SW 1271 (cell line): Measurements from ENCODE around the gene CNKSR1.

Experiments used
- DNase-seq, 2 experiments: peaks; one replicate each; lab custom pipeline; 2025; lab: John Stamatoyannopoulos, UW

CNKSR1 gene

DNA sequence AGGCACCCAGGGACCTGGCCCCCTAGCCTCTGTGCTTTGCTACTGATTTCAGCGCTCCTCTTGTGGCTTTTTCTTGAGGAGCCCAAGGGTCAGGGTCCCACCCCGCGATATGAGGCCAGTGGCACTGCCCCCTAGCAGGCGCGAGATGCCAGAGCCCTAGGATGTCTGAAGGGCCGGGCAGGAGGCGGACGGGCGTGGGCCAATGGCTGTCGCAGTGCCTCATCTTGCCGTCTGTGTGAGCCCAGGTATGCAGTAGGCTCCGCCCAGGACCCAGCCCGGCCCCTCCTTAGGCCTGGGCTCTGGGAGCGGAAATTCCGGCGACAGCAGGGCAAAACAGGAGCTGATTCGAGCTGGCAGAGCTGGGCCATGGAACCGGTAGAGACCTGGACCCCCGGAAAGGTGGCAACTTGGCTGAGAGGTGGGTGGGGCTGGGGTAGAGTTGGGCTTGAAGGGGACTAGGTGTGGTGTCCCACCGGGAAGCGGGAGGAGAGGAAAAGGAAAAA lies at the start of gene CNKSR1:
TSS of gene CNKSR1 (plus strand) at position 310 of the 503 bp plus-strand sequence. CDS start at position 367, 57 bp downstream.
- no peak for DNase-seq

- DNase-seq, result no peak
These were observed 47.5 kb upstream of the CNKSR1 start for GRCh38 chr1:26129778-26130177.

DNA sequence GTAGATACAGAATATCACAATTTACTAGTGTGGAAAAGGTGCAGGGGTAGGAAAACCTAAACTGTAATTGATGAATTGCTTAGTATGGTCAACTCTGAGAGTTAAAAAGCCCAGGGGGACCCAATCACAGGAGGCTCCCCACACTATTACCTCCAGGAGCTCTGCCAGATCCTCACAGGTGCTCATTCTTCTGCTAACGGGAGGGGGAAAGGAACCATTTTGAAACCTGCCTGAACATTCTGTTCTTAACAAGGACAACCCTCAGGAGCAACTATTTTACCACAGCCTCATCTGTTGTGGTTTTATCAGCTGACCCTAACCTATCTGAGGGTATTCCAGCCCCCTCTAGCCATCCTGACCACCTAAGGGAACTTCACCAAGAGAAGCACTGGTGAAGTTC lies 46.6 kb upstream of the CNKSR1 start:
- no peak for DNase-seq

DNA sequence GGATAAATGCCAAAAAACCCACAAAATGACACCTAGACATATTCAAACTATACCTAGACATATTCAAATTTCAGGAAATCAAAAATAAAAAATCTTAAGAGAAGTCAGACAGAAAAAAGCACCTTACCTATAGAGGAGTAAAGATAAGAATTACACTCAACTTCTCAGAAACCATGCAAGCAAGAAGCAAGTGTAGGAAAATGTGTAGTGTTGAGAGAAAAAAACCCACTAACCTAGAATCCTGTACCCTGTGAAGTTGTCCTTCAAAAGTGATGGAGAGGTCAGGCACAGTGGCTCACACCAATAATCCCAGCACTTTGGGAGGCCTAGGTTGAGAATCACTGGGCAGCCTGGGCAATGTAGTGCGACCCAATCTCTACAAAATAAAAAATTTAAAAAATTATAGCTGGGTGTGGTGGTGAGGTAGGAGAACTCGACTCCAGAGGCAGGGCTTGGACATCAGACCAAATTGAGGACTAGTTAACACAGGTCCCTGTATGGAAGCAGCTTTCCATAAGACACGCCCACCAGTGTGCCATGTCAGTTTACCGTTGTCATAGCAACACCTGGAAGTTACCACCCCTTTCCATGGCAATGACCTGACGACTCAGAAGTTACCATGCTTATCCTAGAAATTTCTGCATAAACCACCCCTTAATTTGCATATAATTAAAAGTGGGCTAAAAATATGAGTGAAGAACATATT lies 45.0 kb upstream of the CNKSR1 start:
- DNase-seq, result peak in 1 of 2 experiments; percentile 3

GRCh38 chr1:26132834-26133167 lies 44.5 kb upstream of the CNKSR1 start:
- no peak for DNase-seq

- DNase-seq, result no peak
These were observed 42.8 kb upstream of the CNKSR1 start for GRCh38 chr1:26134466-26134865.

DNA sequence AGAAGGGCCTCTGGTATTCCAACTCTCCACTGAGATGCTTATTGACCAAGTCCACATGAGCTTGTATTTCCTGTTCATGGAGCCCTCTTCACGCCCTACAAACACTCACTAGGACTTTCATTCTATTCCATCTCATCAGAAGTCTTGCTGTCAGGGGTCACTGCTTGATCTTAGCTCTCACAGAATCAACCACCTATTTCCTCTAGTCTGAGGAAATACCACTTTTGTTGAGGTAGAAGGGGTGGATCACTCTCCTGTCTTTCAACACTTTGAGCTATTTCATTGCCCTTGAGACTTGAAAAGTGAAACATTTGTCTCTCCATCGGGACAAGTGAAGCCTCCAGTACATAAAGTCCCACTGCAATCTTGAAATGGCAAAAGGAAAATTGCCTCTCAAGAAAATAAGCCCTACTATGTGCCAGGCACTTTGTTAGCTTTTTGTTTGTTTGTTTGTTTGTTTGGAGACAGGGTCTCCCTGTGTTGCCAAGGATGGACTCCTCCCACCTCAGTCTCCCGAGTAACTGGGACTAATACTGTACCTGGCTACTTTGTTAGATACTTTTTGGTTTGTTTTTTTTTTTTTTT lies 38.2 kb upstream of the CNKSR1 start:
- DNase-seq, result no peak

DNA sequence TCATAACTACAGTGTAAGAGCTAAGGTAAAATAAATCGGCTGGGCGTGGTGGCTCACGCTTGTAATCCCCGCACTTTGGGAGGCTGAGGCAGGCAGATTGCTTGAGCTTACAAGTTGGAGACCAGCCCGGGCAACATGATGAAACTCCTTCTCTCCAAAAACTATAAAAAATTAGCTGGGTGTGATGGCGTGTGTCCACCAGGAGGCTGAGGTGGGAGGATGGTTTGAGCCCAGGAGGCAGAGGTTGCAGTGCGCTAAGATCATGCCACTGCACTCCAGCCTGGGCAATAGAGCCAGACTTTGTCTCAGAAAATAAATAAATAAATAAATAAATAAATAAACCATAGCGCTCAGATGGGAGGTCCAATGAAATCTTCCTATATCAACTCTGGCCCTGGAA lies 35.1 kb upstream of the CNKSR1 start:
- DNase-seq, result no peak

DNA sequence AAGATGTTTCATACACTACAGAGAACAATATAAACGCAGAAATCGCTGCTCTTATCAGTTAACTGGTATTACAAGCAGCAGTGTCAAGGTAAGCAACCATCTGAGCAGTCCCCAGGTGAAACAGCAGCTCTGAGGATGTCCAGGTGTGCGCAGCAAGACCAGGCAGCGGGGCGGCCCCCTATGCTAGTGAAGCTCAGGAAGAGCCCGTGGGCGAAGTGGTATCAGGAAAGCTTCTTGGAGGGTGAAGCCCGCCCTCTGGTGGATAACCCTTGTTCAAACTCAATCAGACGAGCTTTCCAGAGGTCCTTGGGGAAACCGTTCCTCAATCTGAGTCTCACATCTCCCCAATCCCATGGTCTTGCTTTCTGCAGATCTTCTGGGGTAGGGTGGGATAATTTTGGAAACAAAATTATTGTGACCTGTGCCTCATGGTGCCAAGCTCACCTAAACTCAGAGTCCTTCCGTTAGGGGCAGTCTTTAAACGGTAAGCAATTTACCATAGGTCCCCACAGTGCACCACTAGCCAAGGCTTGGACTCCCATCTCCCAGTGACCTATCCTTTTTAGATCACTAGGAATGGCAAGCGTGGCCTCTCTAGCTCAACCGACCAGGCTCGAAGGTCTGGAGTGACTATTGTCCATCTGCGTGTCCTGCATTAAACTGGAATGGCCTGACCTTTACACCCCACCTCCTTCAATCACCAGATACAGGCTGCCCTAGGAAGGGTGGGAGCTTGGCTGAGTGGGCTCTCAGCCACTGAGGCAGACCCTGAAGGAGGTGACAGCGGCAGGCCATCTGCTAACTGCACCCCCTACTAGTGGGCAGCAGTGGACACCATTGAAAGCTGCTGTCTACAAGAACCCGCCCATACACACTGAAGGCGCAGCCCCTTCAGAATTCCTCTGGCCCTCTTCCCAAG lies 32.0 kb upstream of the CNKSR1 start:
- peak; percentile 33 to 63 for DNase-seq

DNA sequence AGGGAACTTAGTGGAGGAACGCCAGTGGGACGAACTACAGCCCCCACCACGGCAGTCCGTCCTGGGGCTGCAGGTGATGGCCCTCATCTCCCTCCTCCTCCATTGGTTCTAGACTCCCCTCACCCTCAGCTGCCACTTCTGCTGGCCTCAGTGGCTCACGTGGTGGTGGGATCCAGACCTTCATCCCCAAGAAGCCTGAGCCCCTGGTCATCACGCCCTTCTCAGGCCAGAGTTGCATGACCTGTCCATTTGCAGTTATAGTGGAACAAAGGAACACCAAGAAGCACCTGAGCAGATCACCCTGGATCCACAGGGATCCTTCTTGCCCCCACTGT lies 31.4 kb upstream of the CNKSR1 start:
- DNase-seq, result no peak

DNA sequence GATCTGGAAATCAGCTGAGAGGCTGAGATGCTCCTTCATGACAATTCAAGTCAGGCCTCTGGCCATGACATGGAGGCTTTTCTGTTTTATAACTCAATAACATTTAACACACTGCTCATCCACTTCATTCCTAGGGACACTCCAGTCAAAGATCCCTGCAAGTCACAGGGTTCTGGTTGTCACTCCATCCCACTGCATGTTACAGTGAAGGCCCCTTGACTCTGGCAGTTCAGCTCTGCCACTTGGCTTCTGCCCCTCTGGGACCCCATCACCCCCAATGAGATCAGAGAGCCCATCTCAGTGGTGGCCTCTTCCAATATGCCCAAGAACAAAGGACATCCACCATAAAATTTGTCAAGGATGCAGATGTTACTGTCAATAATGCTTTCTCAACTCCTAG lies 28.4 kb upstream of the CNKSR1 start:
- no peak for DNase-seq

- no peak for DNase-seq
These were observed 23.2 kb upstream of the CNKSR1 start for GRCh38 chr1:26153966-26154532.

- DNase-seq, result no peak
These were observed 22.5 kb upstream of the CNKSR1 start for GRCh38 chr1:26154750-26155149.

DNA sequence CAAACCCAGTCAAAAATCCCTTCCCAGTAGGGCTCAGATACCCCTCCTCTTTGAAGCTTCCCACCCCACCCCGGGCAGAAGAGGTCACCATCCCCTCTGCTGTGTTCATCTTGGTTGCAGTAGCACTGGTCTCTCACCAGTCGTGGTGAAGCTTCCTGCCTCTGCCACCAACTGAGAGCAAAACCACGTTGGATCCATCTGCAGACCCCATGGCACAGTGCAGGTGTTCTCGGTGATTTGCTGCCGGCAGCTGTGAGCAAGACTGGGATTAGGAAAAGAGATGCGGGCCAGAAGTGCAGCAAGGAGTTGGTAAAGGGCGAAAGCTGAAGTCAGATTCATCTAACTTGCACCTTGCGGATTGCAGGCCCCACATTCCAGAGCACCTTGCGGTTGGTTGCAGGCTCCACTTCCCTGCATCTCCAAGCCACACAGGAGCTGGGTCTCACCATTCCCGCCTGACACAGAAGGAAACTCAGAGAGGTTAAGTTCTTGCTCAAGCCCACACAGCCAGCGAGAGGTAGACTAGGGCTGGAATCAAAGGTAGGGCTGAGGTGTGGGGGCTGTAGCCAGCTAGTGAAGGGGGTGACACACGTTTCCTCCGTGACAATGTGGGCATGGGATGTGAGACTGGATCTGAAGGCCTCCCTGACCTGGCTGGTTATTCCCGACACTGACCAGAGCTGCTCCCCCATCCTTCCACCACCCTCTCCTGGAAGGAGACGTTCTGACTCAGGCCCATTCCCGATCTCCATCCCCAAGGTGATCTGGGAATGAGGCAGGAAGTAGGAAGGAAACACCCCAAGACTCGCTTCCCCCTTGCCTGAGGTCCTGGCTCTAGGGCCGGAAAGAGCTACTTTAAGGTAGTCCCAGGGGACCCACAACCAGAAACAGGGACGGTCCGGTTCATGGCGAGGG lies 21.7 kb upstream of the CNKSR1 start:
- no peak for DNase-seq

GRCh38 chr1:26156285-26157038 lies 20.8 kb upstream of the CNKSR1 start:
- DNase-seq, result no peak

- DNase-seq, result no peak
These were observed 18.9 kb upstream of the CNKSR1 start for GRCh38 chr1:26158271-26158907.

DNA sequence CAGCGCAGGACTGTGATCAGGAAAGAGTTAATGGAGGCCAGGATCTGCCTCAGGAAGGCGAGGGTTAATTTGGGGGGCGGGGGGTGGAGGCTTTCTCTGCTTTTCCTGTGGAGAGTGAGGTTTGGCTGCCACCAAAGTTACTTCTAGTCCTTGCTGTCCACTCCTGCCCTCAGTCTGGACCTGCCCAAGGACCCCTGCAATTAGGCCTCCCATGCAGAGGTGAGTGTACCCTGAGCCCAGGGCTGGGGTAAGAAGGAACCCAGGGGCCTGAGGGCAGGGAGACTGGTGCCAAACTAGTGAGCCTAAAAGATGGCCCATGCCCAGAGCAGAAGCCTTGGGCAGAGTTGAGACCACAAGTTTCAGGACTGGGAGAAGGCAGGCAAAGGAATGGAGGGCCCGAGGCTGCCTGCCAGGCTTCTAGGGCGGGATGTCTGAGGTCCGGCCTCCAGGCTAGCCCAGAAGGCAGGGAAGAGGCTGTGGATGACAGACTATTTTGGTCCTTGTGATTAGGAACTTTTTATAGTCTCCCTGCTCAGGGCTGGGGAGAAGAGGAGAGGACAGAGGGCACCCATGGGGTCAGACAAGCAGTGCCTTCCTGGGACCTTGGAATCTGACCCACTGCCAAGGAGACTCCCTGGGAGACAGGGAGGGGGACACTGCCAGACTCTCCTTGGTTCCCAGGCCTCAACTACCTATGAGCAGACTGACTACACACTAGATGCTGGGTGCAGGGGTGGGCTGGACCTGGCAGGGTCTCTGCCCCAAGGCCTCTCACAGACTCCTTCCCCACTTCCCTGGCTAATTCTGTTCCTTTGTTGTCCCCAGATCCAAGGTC lies 18.2 kb upstream of the CNKSR1 start, which contains the start of gene FAM110D:
TSS of gene FAM110D (plus strand) at position 172 of the 835 bp plus-strand sequence. CDS start 2,213 bp downstream, outside the sequence.
- DNase-seq, result no peak

DNA sequence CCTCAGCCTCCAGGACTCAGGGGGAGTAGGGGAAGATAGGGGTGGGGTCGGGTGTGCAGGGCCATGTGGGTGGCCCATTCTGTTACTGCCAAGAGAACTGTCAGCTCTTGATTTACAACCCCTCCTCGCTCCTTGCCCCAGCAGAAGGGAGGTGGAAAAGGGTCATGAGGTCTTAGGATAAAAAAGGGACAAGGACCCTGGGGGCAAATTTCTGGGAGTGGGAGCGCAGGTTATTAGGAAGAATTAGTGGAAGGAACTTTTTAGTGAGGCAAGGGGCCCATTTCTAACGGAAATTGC lies 17.6 kb upstream of the CNKSR1 start:
- no peak for DNase-seq
